ENCODE measurements around the gene UBA3. TPM values are rescaled to one million over a fixed set of nuclear protein-coding genes. Genes with fewer than 3 reads are reported as not detected.
A peak's percentile ranks its signal among the peaks of the same experiment; 100 is the strongest.

Gene UBA3
- total RNA-seq, 1 donor from 2014 or later: 84.7 TPM

DNA sequence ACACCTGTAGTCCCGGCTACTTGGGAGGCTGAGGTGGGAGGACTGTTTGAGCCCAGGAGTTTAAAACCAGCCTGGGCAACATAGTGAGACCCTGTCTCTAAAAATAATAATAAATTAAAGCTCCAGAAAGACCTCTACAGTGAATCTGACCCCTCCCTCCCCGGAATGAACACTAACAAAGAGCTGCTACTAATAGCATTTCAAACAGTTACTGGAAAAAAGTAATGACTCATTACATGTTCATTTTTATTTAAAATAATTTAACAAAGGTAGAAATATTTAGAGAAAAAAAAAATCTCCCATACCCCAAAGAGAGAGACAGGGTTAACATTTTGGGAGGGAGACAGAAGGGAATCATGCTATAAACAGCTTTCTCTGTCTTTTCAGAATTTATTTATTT lies 2.2 kb upstream of the UBA3 start:
- intact Hi-C loops (cut with DNase I): loop anchor here (5.0 kb wide), 1 partner anchor 70 kb away; the partner anchor contains the start of gene EOGT
- no peak for DNase-seq (ENCODE audit: low spot score)

DNA sequence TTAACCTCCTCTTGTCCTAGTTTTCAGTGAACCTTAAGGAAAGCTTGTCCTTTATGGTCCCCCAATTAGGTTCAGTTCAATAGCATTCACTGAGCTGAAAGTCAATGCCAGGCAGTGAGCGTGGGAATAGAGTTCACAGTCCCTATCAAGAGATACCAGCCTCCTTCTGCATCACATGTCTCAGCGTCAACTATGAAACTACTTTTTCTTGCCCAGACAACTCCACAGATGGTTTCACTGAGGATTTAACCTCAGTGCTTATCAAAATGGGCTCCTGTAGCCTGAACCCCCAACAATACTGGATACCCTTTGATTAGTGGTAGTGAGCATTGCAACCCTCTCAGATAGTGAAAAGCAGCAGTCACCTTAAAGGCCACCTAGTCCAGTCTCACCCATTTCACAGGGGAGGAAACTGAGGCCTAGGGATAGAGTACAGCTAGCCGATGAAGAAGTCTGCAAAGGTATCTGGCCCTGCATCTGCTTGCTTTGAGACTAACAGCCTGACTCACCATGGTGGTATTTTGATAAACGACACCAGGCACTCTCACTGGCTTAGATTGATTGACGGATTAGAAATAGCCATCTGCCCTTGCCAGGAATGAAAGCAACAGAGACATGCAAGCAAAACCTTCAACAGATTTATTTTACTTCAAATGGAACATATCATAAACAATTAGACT lies 1.6 kb upstream of the UBA3 start:
- DNase-seq (ENCODE audit: low spot score): no peak
- intact Hi-C loops (cut with DNase I): loop anchor here (5.0 kb wide), 1 partner anchor 69 kb away; the partner anchor contains the start of gene EOGT

DNA sequence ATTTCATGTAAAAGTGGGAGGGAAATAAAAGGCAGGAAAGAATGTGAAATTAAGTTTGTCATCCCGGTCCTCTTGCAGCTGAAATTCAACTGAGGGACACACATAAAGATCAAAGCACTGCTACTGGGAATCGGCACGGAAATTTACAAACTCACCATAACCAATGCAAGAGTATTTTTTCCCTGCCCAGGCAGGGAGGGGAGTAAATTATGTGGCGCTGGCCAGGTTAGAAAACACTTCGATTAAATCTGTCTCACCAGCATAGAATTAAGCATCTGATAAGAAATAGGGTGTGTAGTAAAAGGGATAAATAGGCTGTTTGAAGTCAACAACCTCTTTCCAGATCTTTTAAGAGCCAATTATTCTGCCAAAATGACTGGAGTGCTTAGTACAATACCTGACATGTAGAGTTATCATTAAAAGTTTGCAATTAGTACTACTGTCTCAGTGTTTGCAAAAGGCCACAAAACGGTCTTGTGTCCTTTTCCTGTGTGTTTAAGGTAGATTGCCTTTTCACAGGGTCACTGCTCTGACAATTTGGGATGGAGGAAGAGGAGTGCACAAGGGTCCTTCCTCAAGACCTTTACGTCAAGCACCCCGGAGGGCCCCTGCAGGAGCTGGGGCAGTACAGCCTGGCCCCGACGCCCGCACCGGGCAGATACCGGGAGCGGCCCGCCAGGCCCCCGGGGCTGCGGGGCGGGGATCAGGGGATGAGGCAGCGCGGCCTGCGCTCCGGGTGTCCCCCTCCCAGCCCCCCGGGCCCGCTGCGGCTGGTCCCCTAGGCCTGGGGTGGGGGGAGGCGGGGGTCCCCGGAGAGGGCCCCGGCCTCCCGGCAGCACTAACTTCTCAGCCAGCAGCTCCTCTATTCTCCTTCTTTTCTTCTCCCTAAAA lies 651 bp downstream of the UBA3 start:
- intact Hi-C loops (cut with DNase I): loop anchor here (1.0 to 5.0 kb wide), 2 partner anchors 27 to 67 kb away; partner anchors contain the start of genes EOGT and TMF1

DNA sequence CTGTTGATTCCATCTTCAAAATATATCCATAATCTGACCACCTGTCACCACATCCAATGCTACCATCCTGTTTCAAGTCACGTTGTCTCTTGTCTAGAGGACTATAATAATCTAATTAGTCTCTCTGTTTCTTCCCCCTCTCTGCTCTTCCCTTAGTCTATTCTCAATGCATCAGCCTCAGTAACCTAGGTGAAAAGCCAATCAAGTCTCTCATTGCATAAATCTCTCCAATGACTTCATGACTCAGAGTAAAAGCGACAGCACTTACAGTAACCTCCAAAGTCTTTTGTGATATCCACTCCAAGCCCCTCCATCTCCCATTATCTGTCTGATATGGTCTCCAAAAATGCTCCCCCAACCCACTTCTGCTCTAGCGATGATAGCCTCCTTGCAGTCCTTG lies 7.2 kb downstream of the UBA3 start:
- intact Hi-C loops (cut with DNase I): no loop called here
- no peak for DNase-seq (ENCODE audit: low spot score)

More for the DNA sequence above, 651 bp downstream of the UBA3 start:
- no peak for DNase-seq (ENCODE audit: low spot score)

DNA sequence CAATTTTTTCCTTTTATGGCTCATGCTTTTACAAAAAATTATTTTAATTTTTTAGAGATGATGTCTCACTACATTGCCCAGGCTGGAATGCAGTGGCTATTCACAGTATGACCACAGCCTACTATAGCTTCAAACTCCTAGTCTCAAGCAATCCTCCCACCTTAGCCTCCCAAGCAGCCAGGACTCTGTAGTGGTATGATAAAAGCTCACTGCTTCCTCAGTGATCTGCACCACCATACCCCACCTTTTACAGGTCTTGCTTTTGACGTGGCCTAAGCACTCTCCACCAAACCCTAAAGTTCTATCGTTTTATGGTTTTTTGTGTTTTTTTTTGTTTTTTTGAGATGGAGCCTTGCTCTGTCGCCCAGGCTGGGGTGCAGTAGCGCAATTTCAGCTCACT lies 14.0 kb downstream of the UBA3 start:
- no peak for DNase-seq (ENCODE audit: low spot score)

DNA sequence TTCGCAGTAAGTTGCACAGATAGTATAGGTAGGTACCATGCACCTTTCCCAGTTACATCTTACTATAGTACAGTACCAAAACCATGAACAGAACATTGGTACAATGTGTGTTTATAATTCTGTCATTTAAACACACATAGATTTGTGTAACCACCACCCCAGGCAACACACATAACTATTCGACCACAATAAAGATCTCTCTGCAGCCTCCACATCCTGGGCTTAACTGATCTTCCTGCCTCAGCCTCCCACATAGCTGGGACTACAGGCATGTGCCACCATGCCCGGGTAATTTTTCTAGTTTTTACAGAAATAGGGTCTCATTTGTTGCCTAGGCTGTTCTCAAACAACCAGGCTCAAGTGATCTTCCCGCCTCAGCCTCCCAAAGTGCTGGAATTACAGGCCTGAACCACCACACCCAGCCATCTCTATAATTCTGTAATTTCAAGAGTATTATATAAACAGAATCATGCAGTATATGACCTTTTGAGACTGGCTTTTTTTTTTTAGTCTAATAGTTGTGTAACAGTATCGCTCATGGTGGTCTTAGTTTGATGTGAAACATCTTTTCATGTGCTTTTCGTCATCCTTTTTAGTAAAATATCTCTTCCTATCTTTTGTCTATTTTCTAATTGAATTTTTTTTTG lies 14.7 kb downstream of the UBA3 start:
- intact Hi-C loops (cut with DNase I): no loop called here
- no peak for DNase-seq (ENCODE audit: low spot score)

More for the DNA sequence above, 14.0 kb downstream of the UBA3 start:
- intact Hi-C loops (cut with DNase I): no loop called here

DNA sequence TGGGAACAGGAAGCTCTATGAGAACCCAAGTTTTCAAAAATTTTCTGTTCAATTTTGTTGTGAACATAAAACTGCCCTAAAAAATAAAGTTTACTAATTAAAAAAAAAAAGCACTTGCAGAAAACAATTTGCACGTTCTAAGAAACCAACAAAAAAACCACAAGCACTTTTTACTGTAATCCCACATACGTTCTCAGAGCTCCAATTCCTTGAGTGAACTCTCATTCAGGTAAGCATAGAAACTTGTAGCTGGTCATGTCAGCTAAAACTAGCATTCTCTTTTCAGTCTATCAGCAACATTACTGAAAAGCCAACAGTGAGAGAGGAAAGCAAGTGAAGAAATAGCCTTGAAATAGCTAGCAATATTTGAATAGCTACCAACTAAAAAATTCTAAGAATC lies 16.5 kb downstream of the UBA3 start:
- DNase-seq (ENCODE audit: low spot score): no peak
- intact Hi-C loops (cut with DNase I): no loop called here

DNA sequence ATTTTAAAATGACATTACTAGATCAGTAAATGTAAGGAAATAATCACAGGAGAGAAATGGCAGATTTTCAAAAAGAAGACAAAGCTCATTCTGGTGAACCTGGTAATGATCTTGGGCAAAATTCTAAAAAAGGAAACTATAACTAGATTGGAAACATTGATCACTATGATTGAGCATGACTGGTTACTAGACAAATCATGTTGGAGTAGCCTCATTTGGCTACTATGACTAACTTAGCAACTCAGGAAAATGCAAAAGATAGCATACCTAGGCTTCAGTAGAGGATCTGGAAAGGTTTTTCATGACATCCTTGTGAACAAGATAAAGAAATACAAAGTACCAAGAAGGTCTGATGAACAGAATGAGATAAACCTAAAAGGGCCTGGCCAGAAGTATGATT lies 20.5 kb downstream of the UBA3 start:
- DNase-seq (ENCODE audit: low spot score): no peak
- intact Hi-C loops (cut with DNase I): no loop called here

DNA sequence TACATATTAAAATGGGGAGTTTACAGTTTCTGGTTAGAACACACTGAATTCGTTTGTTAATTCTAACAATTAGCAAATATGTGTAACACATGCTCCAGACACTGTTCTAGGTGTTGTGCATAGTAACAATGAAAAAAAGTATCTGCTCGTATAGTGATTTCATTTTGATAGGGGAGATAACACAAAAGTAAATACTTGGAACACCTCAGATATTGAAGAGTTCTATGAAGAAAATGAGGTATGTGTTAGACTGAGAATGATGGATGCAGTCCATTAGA lies 21.3 kb downstream of the UBA3 start:
- intact Hi-C loops (cut with DNase I): no loop called here
- DNase-seq (ENCODE audit: low spot score): no peak

DNA sequence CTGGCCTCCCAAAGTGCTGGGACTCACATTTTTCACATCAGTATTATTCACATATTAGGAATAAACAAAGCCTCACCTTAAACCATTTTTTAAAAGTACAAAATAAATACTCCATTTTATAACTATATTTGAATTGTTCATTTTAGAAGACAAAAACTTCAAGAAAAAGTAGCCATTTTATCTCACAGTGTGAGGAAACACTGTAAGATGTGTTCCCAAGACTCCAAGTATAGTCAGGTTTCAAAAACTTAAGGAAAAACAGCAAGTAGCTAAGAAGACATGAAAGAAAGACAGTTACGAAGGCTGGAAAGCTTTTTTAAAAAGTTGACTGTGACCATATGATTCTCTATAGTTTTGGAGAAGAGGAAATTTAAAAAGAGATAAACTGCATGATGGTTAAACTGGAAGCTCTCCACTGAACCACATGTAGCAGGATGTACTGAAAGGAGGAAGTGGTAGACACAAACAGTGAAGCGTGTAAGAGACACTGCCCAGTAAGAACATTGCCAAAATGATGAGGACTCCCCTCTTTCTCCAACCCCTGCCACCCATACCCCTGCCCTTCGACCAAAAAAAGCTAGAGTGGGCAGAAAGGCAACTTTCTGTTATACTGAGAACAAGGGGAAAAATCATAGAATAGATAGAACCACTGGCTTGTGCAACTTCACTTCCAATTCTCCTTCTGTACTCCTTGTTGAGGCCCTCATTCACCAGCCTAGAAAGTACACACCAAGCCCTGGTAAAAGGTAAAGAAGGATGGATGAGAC lies 21.8 kb downstream of the UBA3 start:
- intact Hi-C loops (cut with DNase I): no loop called here
- no peak for DNase-seq (ENCODE audit: low spot score)

DNA sequence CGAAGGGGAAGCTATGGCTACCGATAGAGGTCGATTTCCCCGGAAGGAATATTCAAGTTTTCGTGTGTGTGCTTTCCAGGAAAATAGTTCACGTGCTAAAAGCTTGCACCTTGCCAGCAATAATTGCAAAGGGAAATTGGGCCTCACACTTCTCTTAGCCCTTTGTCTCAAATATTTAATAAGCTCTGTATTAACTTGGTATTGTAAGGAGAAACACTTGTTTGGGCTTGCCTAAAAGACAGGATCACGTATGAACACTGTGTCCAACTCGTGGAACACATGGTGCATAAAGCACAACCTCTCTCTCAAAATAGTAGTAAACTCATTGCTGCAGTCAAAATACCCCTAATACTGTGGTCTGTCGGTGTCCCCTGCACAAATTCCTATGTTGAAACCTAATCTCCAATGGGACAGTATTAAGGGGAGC lies 27.7 kb downstream of the UBA3 start:
- intact Hi-C loops (cut with DNase I): loop anchor here (1.0 to 5.0 kb wide), 2 partner anchors 28 to 40 kb away; partner anchors contain the start of genes EOGT and UBA3
- DNase-seq (ENCODE audit: low spot score): no peak

DNA sequence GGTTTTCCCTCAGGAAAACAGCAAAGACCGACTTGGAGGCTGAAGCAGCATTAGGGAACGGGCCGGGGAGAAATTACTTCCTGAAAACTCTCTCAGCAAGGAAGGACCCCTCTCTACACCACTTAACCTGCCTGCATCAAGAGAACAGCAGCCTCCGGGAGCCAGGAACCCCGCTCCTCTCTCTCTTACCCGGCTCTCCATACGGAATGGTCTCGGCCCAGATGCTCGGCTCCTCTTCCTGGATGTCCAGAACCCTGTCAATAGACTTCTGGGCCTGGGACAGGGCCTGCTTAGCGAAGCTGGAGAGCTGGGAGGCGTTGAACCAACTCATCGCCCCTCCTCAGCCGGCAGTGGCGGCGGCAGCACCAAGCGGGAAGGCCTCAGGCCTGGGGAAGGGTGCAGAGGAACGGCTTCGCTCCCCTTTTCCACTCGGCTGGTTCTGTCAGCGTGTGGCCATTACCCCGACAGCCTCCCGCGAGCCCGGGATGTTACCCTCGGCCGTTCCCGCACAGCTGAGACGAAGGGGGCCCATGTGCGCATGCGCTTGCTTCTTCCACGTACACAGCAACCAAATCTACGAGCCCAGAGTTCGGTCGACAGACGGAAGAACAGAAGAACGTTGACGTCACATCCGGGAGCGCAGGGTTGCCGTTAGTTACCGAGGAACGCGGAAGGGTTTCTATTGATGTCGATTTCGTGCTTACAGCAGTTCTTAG lies 28.3 kb downstream of the UBA3 start, which contains the start of gene TMF1:
Gene TMF1 (minus strand): TSS at position 578 of the 716 bp plus-strand sequence. CDS start 247 bp downstream, at position 331.
- intact Hi-C loops (cut with DNase I): loop anchor here (1.0 to 5.0 kb wide), 2 partner anchors 28 to 40 kb away; partner anchors contain the start of genes EOGT and UBA3
- DNase-seq (ENCODE audit: low spot score): peak; percentile 98

DNA sequence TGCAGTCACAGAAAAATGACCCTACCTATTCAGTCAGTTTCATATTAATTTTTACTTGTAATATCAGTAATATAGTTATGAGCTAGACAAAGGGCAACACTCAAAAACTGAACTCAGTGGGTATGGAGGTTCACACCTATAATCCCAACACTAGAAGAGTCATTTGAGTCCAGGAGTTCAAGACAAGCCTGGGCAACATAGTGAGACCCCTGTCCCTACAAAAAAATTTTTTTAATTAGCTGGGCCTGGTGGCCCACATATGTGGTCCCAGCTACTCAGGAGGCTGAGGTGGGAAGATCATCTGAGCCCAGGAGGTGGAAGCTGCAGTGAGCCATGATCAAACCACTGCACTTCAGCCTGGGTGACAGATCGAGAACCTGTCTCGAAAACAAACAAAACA lies 31.2 kb downstream of the UBA3 start:
- no peak for DNase-seq (ENCODE audit: low spot score)
- intact Hi-C loops (cut with DNase I): no loop called here

DNA sequence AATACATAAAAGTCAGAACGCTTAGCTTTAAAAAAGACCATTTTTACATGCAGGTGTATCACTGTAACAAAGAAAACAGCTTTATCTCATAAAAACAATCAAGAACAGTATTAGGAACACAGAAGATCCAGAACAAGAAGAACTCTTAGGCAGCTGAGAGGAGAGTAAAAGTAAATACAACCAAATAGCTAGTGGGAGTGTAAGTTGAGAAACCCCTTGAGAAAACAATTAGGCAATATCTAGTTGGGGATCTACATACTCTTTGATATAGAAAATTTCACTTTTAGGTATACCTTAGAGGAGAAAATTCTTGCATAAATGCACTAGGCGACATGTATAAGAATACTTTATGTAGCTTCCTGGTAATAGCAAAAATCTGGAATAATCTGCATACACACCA lies 35.6 kb downstream of the UBA3 start:
- intact Hi-C loops (cut with DNase I): no loop called here
- no peak for DNase-seq (ENCODE audit: low spot score)

DNA sequence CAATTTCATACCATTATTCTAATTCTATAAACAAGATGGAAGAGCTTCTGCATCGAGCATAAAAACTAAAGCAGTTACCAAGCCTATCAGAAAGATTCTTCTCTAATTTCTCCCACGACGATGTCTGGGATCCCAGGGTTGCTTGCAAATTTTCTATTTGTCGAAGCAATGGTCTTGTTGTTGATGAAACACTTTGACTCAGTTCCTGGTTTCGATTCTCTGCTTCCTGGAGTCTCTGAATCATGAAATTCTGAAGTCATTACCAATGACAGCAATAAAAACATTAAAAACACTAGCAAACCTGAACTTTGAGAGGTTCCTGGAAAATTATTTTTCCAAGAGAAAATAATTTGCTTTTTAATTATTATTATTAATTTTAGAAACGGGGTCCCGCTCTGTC lies 46.7 kb downstream of the UBA3 start:
- DNase-seq (ENCODE audit: low spot score): no peak

DNA sequence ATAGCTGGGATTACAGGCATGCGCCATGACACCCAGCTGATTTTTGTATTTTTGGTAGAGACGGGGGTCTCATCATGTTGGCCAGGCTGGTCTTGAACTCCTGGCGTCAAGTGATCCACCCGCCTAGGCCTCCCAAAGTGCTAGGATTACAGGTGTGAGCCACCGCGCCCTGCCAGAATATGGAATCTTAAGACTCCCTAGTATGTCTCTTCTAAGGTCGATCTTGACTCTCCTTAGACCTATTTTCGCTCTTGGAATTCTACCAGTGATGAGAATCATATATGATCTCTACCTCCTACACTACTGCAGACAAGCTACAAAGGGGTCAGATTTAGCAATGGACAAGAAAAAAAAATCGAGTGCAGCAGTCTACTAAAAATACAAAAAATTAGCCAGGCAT lies 47.4 kb downstream of the UBA3 start:
- no peak for DNase-seq (ENCODE audit: low spot score)
- intact Hi-C loops (cut with DNase I): no loop called here

More for the DNA sequence above, 46.7 kb downstream of the UBA3 start:
- intact Hi-C loops (cut with DNase I): no loop called here

DNA sequence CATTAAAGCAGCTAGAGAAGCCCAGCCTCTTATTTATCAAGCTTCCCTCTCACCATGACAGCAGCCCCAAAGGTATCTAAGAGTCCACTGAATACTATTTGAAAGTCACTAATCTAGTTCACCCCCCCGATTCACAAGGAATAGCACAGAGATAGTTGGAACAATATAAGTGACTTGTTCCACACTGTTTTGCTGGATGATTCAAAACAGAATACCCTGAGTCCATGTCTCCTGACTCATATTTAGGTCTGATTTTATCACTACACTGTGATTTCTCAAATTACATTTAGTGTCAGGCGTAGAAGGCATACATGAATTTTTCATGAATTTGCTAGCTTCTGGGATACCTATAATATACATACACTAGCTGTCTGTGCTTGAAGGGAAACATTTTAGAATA lies 48.0 kb downstream of the UBA3 start:
- DNase-seq (ENCODE audit: low spot score): no peak
- intact Hi-C loops (cut with DNase I): no loop called here

DNA sequence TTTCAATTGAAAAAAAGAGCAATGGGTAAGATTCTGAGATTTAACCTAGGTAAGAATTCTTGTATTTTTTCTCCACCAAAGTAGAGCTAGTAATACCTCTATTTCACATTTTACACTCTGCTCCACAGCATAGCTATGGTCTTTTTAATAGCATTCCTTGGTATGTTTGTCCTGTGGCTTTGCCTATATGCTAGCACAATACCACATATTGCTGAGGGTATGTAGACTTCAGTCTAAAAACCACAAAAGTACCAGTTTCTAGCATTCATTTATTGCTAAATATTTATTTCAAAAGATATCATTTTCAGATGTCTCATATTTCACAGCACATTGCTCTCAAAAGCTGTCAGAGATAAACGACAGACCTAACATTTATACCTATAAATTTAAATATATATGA lies 48.5 kb downstream of the UBA3 start:
- intact Hi-C loops (cut with DNase I): no loop called here

DNA sequence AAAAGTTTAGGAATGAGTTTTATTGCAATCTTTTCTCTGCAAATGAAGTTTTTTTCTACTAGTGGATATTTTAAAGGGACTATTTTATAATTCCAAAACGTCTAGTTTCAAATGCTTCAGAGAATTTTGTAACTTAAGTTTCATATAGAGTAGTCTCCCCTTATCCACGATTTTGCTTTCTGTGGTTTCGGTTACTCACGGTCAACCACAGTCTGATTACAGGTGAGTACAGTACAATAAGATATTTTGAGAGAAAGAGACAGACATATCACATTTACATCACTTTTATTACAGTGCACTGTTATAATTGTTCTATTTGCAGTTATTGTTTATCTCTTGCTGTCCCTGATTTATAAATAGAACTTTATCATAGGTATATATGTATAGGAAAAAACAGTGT lies 59.3 kb downstream of the UBA3 start:
- intact Hi-C loops (cut with DNase I): no loop called here
- no peak for DNase-seq (ENCODE audit: low spot score)

More for the DNA sequence above, 48.5 kb downstream of the UBA3 start:
- no peak for DNase-seq (ENCODE audit: low spot score)

Measured in cardiac septum (tissue), 1 donor.